ENCODE results near the gene MED29.

The MED29 gene

GRCh38 chr19:39408392-39409207 lies 17.4 kb downstream of the MED29 start:
- peak overlapping the region; percentile 97 for H3K4me3 ChIP-seq
- TF ChIP-seq CTCF (IDR thresholded peaks at IDR 0.05) = no peak
- H3K27ac ChIP-seq = peak overlapping the region; percentile 99 to 100
- DNase-seq (ENCODE audit: low spot score) = no peak

GRCh38 chr19:39409208-39410016 lies 18.2 kb downstream of the MED29 start:
- no peak for TF ChIP-seq CTCF (IDR thresholded peaks at IDR 0.05)
- peak; percentile 96 for DNase-seq (ENCODE audit: low spot score)

GRCh38 chr19:39410017-39410830 lies 19.0 kb downstream of the MED29 start:
- no peak for TF ChIP-seq CTCF (IDR thresholded peaks at IDR 0.05)
- peak; percentile 94 for DNase-seq (ENCODE audit: low spot score)
- H3K4me3 ChIP-seq = peak overlapping the region; percentile 97
- H3K27ac ChIP-seq = peak overlapping the region; percentile 99 to 100

More at GRCh38 chr19:39409208-39410016, 18.2 kb downstream of the MED29 start:
- H3K27ac ChIP-seq = peak overlapping the region; percentile 99 to 100
- peak overlapping the region; percentile 97 for H3K4me3 ChIP-seq

GRCh38 chr19:39410831-39411080 lies 19.6 kb downstream of the MED29 start:
- peak overlapping the region; percentile 97 for H3K4me3 ChIP-seq
- peak overlapping the region; percentile 99 to 100 for H3K27ac ChIP-seq
- DNase-seq (ENCODE audit: low spot score) = no peak
- TF ChIP-seq CTCF (IDR thresholded peaks at IDR 0.05) = no peak

- peak; percentile 92 for DNase-seq (ENCODE audit: low spot score)
- Histone ChIP-seq H3K27ac (peak overlapping the region; percentile 99 to 100), H3K4me3 (peak overlapping the region; percentile 97)
- no peak for TF ChIP-seq CTCF (IDR thresholded peaks at IDR 0.05)
Observed at GRCh38 chr19:39411081-39411831, 20.1 kb downstream of the MED29 start.

- DNase-seq (ENCODE audit: low spot score) = peak; percentile 95
- TF ChIP-seq CTCF (IDR thresholded peaks at IDR 0.05) = peak; percentile 84
- Histone ChIP-seq H3K4me3 (peak overlapping the region; percentile 97), H3K27ac (peak overlapping the region; percentile 99 to 100)
Observed at GRCh38 chr19:39411832-39412099, 20.6 kb downstream of the MED29 start.

All from coronary artery (tissue), 2 donors.